ENCODE measurements around the gene SPTLC2. TPM values are rescaled to one million over a fixed set of nuclear protein-coding genes. Genes with fewer than 3 reads are reported as not detected.
A peak's percentile ranks its signal among the peaks of the same experiment; 100 is the strongest.

The SPTLC2 gene
- total RNA-seq, 1 experiment from 2014 or later: 32.6 TPM

- H2BK15ac ChIP-seq (ENCODE audit: low read depth, low read length): no peak overlapping the region
- H3K4me2 ChIP-seq (ENCODE audit: insufficient read depth, insufficient read length, low read length): no peak overlapping the region
- H4K5ac ChIP-seq (ENCODE audit: insufficient read length, low read depth, low read length): no peak overlapping the region
- no peak overlapping the region for H3K14ac ChIP-seq (ENCODE audit: insufficient read depth, low read length)
- no peak overlapping the region for H2BK20ac ChIP-seq (ENCODE audit: low read depth, low read length, poor library complexity, severe bottlenecking)
- no peaks in the 10 kb centered on the region for H3K9me3 ChIP-seq (ENCODE audit: control insufficient read depth, low read depth, low read length)
- no peak overlapping the region for H3K4me3 Mint-ChIP-seq
- H3K23ac ChIP-seq (ENCODE audit: insufficient read length, low read depth, low read length): no peak overlapping the region
- no peak overlapping the region for H2AK5ac ChIP-seq (ENCODE audit: insufficient read length, low read length)
- no peak overlapping the region for H3K27ac ChIP-seq (ENCODE audit: insufficient read length, low read depth, low read length)
- no peak overlapping the region for H2BK120ac ChIP-seq (ENCODE audit: low read depth, low read length, poor library complexity, severe bottlenecking)
- peaks cover 4% of the 10 kb centered on the region for H3K79me1 ChIP-seq (ENCODE audit: insufficient read depth, low read depth, low read length, poor library complexity, severe bottlenecking)
- no peak overlapping the region for H3K9ac ChIP-seq (ENCODE audit: extremely low read depth, insufficient read length, low read length)
- H4K91ac ChIP-seq (ENCODE audit: insufficient read length, low read depth, low read length): no peak overlapping the region
- no peak overlapping the region for H3T11ph ChIP-seq (ENCODE audit: low read length)
- no peak overlapping the region for H2BK12ac ChIP-seq (ENCODE audit: insufficient read length, low read depth, low read length)
- no peaks in the 10 kb centered on the region for H3K4me1 ChIP-seq (ENCODE audit: insufficient read depth, low read length)
- no peaks in the 10 kb centered on the region for H3K27me3 ChIP-seq (ENCODE audit: insufficient read depth, low read length)
- H3K79me2 ChIP-seq (ENCODE audit: insufficient read depth, low read length): no peaks in the 10 kb centered on the region
- H3K27me3 Mint-ChIP-seq (ENCODE audit: low read depth): no peaks in the 10 kb centered on the region
- no peaks in the 10 kb centered on the region for H3K9me3 Mint-ChIP-seq
- WGBS (ENCODE audit: extremely low coverage, insufficient read length, low lambda C conversion rate): no CpG with 5 or more reads among the region's 4 CpGs
- no peak for TF ChIP-seq CTCF (conservative IDR thresholded peaks at IDR 0.05)
- H3K4me1 Mint-ChIP-seq: no peaks in the 10 kb centered on the region
- no peak overlapping the region for H3K18ac ChIP-seq (ENCODE audit: insufficient read length, low read depth, low read length)
- no peak for DNase-seq
- no peaks in the 10 kb centered on the region for H3K23me2 ChIP-seq (ENCODE audit: insufficient read length, low read depth, low read length, poor library complexity, severe bottlenecking)
- peak overlapping the region in 1 of 3 experiments; percentile 34; a peak in 1 of 7 replicates for H3K27ac Mint-ChIP-seq
- no peak overlapping the region for H3K4ac ChIP-seq (ENCODE audit: low read depth, low read length)
- no peak overlapping the region for H4K8ac ChIP-seq (replicated peaks; ENCODE audit: insufficient read length, low read depth, low read length)
- H3K56ac ChIP-seq (ENCODE audit: insufficient read length, low read depth, low read length): no peak overlapping the region
- H2AFZ ChIP-seq (ENCODE audit: low read length): no peak overlapping the region
- peaks cover 7 to 50% (median 26%) of the 10 kb centered on the region in 3 experiments; a peak in 6 of 7 replicates for H3K36me3 Mint-ChIP-seq (ENCODE audit: insufficient read depth in 1 of 3, low read depth in 3 of 3)
- no peak overlapping the region for H2BK5ac ChIP-seq (ENCODE audit: insufficient read length, low read length)
- H4K20me1 ChIP-seq (ENCODE audit: control insufficient read depth, insufficient read depth, insufficient read length): no peaks in the 10 kb centered on the region
These were observed 95.9 kb downstream of the SPTLC2 start for GRCh38 chr14:77520555-77520954.
